Measurements from ENCODE around the gene ZNF710. TPM values are rescaled to one million over a fixed set of nuclear protein-coding genes. Genes with fewer than 3 reads are reported as not detected.
"Not testable (repeated sequence)": the region's sequence is repeated elsewhere in the genome, so short reads cannot be mapped to it uniquely, and the experiment has no call there.

ZNF710 gene
- total RNA-seq, 2 donors from 2014 or later = 13.2 to 28.1 TPM

- not testable (repeated sequence) for H3K9me3 Mint-ChIP-seq; ATAC-seq; H3K36me3 Mint-ChIP-seq; DNase-seq (ENCODE audit: low spot score in 2 of 2)
- peak overlapping the region in 1 of 2 donors; percentile 44 for H3K27ac Mint-ChIP-seq
These were observed 69.5 kb downstream of the ZNF710 start for GRCh38 chr15:90070623-90071022.

GRCh38 chr15:90071220-90071807 is 70.2 kb downstream of the ZNF710 start:
- no peaks in the 10 kb centered on the region for H3K9me3 Mint-ChIP-seq

GRCh38 chr15:90072978-90073640 is 72.0 kb downstream of the ZNF710 start:
- peak overlapping the region; percentile 55 to 56 for H3K27ac Mint-ChIP-seq
- DNase-seq (ENCODE audit: low spot score in 2 of 2) (no peak), ATAC-seq (no peak)
- H3K36me3 Mint-ChIP-seq = no peaks in the 10 kb centered on the region
- no peaks in the 10 kb centered on the region for H3K9me3 Mint-ChIP-seq

More at GRCh38 chr15:90071220-90071807, 70.2 kb downstream of the ZNF710 start:
- Mint-ChIP-seq H3K27ac (no peak overlapping the region), H3K36me3 (no peaks in the 10 kb centered on the region)
- ATAC-seq (peak; percentile 76 to 85), DNase-seq (ENCODE audit: low spot score in 2 of 2) (peak in 1 of 2 donors; percentile 72)

- DNase-seq (ENCODE audit: low spot score in 2 of 2) (no peak), ATAC-seq (no peak)
- no peaks in the 10 kb centered on the region for H3K9me3 Mint-ChIP-seq
These were observed 72.9 kb downstream of the ZNF710 start for GRCh38 chr15:90074023-90074422.

GRCh38 chr15:90074916-90075315 is 73.8 kb downstream of the ZNF710 start:
- DNase-seq (ENCODE audit: low spot score in 2 of 2) (no peak), ATAC-seq (no peak)
- H3K27ac Mint-ChIP-seq = peak overlapping the region in 1 of 2 donors; percentile 71

More at GRCh38 chr15:90074023-90074422, 72.9 kb downstream of the ZNF710 start:
- no peaks in the 10 kb centered on the region for H3K36me3 Mint-ChIP-seq
- peak overlapping the region in 1 of 2 donors; percentile 71 for H3K27ac Mint-ChIP-seq

GRCh38 chr15:90075420-90076289 is 74.5 kb downstream of the ZNF710 start:
- ATAC-seq (peak; percentile 49 to 50), DNase-seq (ENCODE audit: low spot score in 2 of 2) (no peak)
- no peaks in the 10 kb centered on the region for H3K9me3 Mint-ChIP-seq
- no peaks in the 10 kb centered on the region for H3K36me3 Mint-ChIP-seq
- H3K27ac Mint-ChIP-seq = peak overlapping the region in 1 of 2 donors; percentile 79

More at GRCh38 chr15:90074916-90075315, 73.8 kb downstream of the ZNF710 start:
- H3K36me3 Mint-ChIP-seq = no peaks in the 10 kb centered on the region
- no peaks in the 10 kb centered on the region for H3K9me3 Mint-ChIP-seq

- Mint-ChIP-seq H3K36me3 (no peaks in the 10 kb centered on the region), H3K27ac (peak overlapping the region in 1 of 2 donors; percentile 85), H3K9me3 (no peaks in the 10 kb centered on the region)
- no peak for DNase-seq (ENCODE audit: low spot score in 2 of 2)
- ATAC-seq = no peak
These were observed 75.6 kb downstream of the ZNF710 start for GRCh38 chr15:90076716-90077115.

GRCh38 chr15:90078965-90079364 is 77.8 kb downstream of the ZNF710 start:
- Mint-ChIP-seq H3K9me3 (no peaks in the 10 kb centered on the region), H3K36me3 (no peaks in the 10 kb centered on the region), H3K27ac (peak overlapping the region in 1 of 2 donors; percentile 71)
- DNase-seq (ENCODE audit: low spot score in 2 of 2) (no peak), ATAC-seq (peak in 1 of 2 donors; percentile 76)

GRCh38 chr15:90079619-90080457 is 78.7 kb downstream of the ZNF710 start:
- no peaks in the 10 kb centered on the region for H3K9me3 Mint-ChIP-seq
- peak in 1 of 2 donors; percentile 16 for ATAC-seq

GRCh38 chr15:90080458-90080755 is 79.3 kb downstream of the ZNF710 start:
- ATAC-seq (no peak), DNase-seq (ENCODE audit: low spot score in 2 of 2) (no peak)
- Mint-ChIP-seq H3K9me3 (no peaks in the 10 kb centered on the region), H3K27ac (peak overlapping the region in 1 of 2 donors; percentile 29), H3K36me3 (no peaks in the 10 kb centered on the region)

More at GRCh38 chr15:90079619-90080457, 78.7 kb downstream of the ZNF710 start:
- no peak for DNase-seq (ENCODE audit: low spot score in 2 of 2)
- H3K36me3 Mint-ChIP-seq = no peaks in the 10 kb centered on the region
- H3K27ac Mint-ChIP-seq = no peak overlapping the region

GRCh38 chr15:90080818-90081393 is 79.8 kb downstream of the ZNF710 start:
- no peaks in the 10 kb centered on the region for H3K9me3 Mint-ChIP-seq
- peak overlapping the region in 1 of 2 donors; percentile 91 for H3K27ac Mint-ChIP-seq
- H3K36me3 Mint-ChIP-seq = no peaks in the 10 kb centered on the region

GRCh38 chr15:90082140-90082715 is 81.1 kb downstream of the ZNF710 start:
- Mint-ChIP-seq H3K27ac (no peak overlapping the region), H3K36me3 (peaks cover 0 to 7% of the 10 kb centered on the region in 2 donors), H3K9me3 (no peaks in the 10 kb centered on the region)
- DNase-seq (ENCODE audit: low spot score in 2 of 2) = no peak
- no peak for ATAC-seq

More at GRCh38 chr15:90080818-90081393, 79.8 kb downstream of the ZNF710 start:
- DNase-seq (ENCODE audit: low spot score in 2 of 2) (no peak), ATAC-seq (no peak)

GRCh38 chr15:90083419-90083818 is 82.3 kb downstream of the ZNF710 start:
- H3K27ac Mint-ChIP-seq = peak overlapping the region in 1 of 2 donors; percentile 92
- H3K9me3 Mint-ChIP-seq = no peaks in the 10 kb centered on the region
- H3K36me3 Mint-ChIP-seq = peaks cover 5 to 19% of the 10 kb centered on the region in 2 donors
- ATAC-seq = no peak
- DNase-seq (ENCODE audit: low spot score in 2 of 2) = no peak

- Mint-ChIP-seq H3K27ac (peak overlapping the region in 1 of 2 donors; percentile 92), H3K9me3 (no peaks in the 10 kb centered on the region), H3K36me3 (peaks cover 5 to 19% of the 10 kb centered on the region in 2 donors)
- no peak for DNase-seq (ENCODE audit: low spot score in 2 of 2)
- no peak for ATAC-seq
These were observed 83.0 kb downstream of the ZNF710 start for GRCh38 chr15:90083954-90084607.

GRCh38 chr15:90084876-90085423 is 83.8 kb downstream of the ZNF710 start:
- DNase-seq (ENCODE audit: low spot score in 2 of 2) = no peak
- Mint-ChIP-seq H3K36me3 (peaks cover 5 to 19% of the 10 kb centered on the region in 2 donors), H3K9me3 (no peaks in the 10 kb centered on the region), H3K27ac (no peak overlapping the region)
- ATAC-seq = no peak

Data from activated naive CD4-positive, alpha-beta T cell treated with anti-CD3 and anti-CD28 coated beads, Interleukin-2, amount 50 U/mL, for 72 hours (primary cell).